Karpas-422 (cell line): ENCODE results near the gene SHBG. TPM values are rescaled to one million over a fixed set of nuclear protein-coding genes. Genes with fewer than 3 reads are reported as not detected.

Experiments used
- DNase-seq: peaks from one replicate; pipeline ENCODE4 v3.0.0-alpha.2; 2015
- H2AFZ ChIP-seq: fragments of 200-600 bp; sonication (generic); 2 replicates; pipeline ENCODE4 v1.6.1; 2014; ENCODE audit warnings: antibody characterized with exemption, low read length, mixed read lengths
- H3K27ac ChIP-seq: fragments of 200-600 bp; sonication (generic); 2 replicates; pipeline ENCODE4 v1.5.1; 2014; ENCODE audit warnings: mild to moderate bottlenecking, low read length, moderate library complexity
- H3K27me3 ChIP-seq: fragments of 200-600 bp; sonication (generic); 2 replicates; pipeline ENCODE4 v1.6.1; 2014; ENCODE audit warnings: low read length, mixed read lengths
- H3K36me3 ChIP-seq: fragments of 200-600 bp; sonication (generic); 2 replicates; pipeline ENCODE4 v1.6.1; 2014; ENCODE audit warnings: low read length, mixed read lengths; ENCODE audit not compliant: insufficient read depth
- H3K4me1 ChIP-seq: fragments of 200-600 bp; sonication (generic); 2 replicates; pipeline ENCODE4 v1.6.1; 2014; ENCODE audit warnings: mild to moderate bottlenecking, low read length, mixed read lengths
- H3K4me2 ChIP-seq: fragments of 200-600 bp; sonication (generic); 2 replicates; pipeline ENCODE4 v1.6.1; 2014; ENCODE audit warnings: low read length, low read depth, mild to moderate bottlenecking; ENCODE audit not compliant: poor library complexity, severe bottlenecking
- H3K4me3 ChIP-seq: fragments of 200-600 bp; sonication (generic); 2 replicates; pipeline ENCODE4 v1.5.1; 2014; ENCODE audit warnings: mild to moderate bottlenecking, antibody characterized with exemption, low read length, mixed read lengths
- H3K79me2 ChIP-seq: fragments of 200-600 bp; sonication (generic); 2 replicates; pipeline ENCODE4 v1.6.1; 2014; ENCODE audit warnings: mild to moderate bottlenecking, low read length, mixed read lengths
- H3K9ac ChIP-seq: fragments of 200-600 bp; sonication (generic); 2 replicates; pipeline ENCODE4 v1.6.0; 2014; ENCODE audit warnings: low read length
- H3K9me2 ChIP-seq: fragments of 200-600 bp; sonication (generic), shearing (Covaris generic); replicated peaks from 2 replicates; pipeline ENCODE4 v1.6.0; 2014; ENCODE audit warnings: mild to moderate bottlenecking, low read length, moderate library complexity; ENCODE audit not compliant: insufficient read depth
- H3K9me3 ChIP-seq: fragments of 300-700, 200-600 bp; sonication (generic); 2 replicates; pipeline ENCODE4 v1.6.1; 2014; ENCODE audit warnings: low read length, mixed read lengths
- H4K20me1 ChIP-seq: fragments of 200-600 bp; sonication (generic); 2 replicates; pipeline ENCODE4 v1.6.1; 2014; ENCODE audit warnings: mild to moderate bottlenecking, antibody characterized with exemption, low read length, low read depth; ENCODE audit not compliant: insufficient read depth
- total RNA-seq: library from RNA; depleted of rRNA; stranded (reverse); fragments of >200 nt; shearing (Covaris generic); gene quantifications from 2 replicates; pipeline ENCODE4 v1.2.3, GENCODE V29; 2014; ENCODE audit warnings: low replicate concordance; rRNA removed

Gene SHBG, protein sequence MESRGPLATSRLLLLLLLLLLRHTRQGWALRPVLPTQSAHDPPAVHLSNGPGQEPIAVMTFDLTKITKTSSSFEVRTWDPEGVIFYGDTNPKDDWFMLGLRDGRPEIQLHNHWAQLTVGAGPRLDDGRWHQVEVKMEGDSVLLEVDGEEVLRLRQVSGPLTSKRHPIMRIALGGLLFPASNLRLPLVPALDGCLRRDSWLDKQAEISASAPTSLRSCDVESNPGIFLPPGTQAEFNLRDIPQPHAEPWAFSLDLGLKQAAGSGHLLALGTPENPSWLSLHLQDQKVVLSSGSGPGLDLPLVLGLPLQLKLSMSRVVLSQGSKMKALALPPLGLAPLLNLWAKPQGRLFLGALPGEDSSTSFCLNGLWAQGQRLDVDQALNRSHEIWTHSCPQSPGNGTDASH
- total RNA-seq, result 0.58 and 1.2 TPM in 2 replicates

DNA sequence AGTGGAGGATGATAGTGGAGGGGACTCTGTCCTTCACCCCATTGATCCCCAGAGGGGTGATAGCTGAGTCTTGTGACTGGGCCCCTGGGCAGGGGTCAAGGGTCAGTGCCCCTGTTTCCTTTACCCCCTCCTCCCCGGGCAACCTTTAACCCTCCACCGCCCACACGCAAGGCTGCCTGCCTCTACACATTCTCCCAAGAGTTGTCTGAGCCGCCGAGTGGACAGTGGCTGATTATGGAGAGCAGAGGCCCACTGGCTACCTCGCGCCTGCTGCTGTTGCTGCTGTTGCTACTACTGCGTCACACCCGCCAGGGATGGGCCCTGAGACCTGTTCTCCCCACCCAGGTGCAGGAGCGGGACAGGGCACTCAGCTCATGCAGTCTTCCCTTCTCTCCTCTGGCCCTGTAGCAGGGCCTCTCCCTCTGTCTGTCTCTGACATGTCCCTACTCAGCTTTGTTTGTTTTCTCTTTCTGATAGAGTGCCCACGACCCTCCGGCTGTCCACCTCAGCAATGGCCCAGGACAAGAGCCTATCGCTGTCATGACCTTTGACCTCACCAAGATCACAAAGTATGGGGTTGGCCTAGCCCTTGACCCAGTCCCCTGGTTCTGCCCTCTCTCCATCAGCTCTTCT is at the start of gene SHBG:
Gene SHBG (plus strand): TSS at position 197 of the 633 bp plus-strand sequence. CDS start 38 bp downstream, at position 235.
- Histone ChIP-seq H3K9ac (no peak within 1 kb of the TSS; the same call in 1 of the 2 replicates), H3K9me3 (no peaks in the 10 kb centered on the region), H3K9me2 (no peaks in the 10 kb centered on the region), H3K36me3 (no peaks in the 10 kb centered on the region), H3K4me3 (no peak within 1 kb of the TSS), H3K4me1 (peaks cover 9% of the 10 kb centered on the region), H2AFZ (no peak within 1 kb of the TSS), H3K27ac (no peak within 1 kb of the TSS), H3K4me2 (no peak within 1 kb of the TSS), H3K27me3 (no peaks in the 10 kb centered on the region), H4K20me1 (no peaks in the 10 kb centered on the region), H3K79me2 (no peaks in the 10 kb centered on the region)
- no peak for DNase-seq

DNA sequence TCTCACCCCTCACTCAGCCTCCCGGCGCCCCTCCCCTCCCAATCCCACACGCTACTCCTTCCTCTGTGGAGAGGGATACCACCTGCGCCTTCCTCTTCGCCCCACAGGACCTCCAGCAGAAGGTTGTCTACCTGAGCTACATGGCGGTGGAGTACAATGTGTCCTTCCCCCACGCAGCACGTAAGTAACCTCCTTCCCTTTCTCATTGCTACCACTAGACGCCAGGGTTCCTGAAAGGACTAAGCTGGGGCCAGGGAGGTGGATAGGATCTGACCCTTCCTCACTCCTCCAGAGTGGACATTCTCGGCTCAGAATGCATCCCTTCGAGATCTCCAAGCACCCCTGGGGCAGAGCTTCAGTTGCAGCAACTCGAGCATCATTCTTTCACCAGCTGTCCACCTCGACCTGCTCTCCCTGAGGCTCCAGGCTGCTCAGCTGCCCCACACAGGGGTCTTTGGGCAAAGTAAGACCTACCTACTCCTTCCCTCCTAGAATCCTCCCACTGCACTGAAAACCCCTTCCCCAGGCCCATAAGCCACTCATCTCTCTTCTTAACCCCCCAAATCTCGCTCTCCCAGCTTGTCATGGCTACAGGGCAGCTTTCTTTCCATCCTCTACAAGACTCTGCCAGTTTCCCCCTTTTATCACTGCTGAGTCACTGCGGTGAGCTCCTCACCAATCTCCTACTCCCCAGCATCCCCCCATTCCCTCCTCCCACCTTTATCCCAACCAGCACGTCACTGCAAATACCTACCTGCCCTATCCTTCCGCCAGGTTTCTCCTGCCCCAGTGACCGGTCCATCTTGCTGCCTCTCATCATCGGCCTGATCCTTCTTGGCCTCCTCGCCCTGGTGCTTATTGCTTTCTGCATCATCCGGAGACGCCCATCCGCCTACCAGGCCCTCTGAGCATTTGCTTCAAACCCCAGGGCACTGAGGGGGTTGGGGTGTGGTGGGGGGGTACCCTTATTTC is 49.0 kb upstream of the SHBG start:
- H3K79me2 ChIP-seq, result peaks cover 13% of the 10 kb centered on the region
- H3K36me3 ChIP-seq, result peaks cover 22% of the 10 kb centered on the region
- H3K9me3 ChIP-seq, result no peaks in the 10 kb centered on the region
- H2AFZ ChIP-seq, result no peak overlapping the region
- no peak overlapping the region for H3K4me3 ChIP-seq
- peaks cover 15% of the 10 kb centered on the region for H4K20me1 ChIP-seq
- no peak for DNase-seq
- H3K9me2 ChIP-seq, result no peaks in the 10 kb centered on the region
- H3K9ac ChIP-seq, result no peak overlapping the region
- H3K4me1 ChIP-seq, result peaks cover 60% of the 10 kb centered on the region
- H3K27me3 ChIP-seq, result no peaks in the 10 kb centered on the region
- no peak overlapping the region for H3K4me2 ChIP-seq
- H3K27ac ChIP-seq, result no peak overlapping the region

DNA sequence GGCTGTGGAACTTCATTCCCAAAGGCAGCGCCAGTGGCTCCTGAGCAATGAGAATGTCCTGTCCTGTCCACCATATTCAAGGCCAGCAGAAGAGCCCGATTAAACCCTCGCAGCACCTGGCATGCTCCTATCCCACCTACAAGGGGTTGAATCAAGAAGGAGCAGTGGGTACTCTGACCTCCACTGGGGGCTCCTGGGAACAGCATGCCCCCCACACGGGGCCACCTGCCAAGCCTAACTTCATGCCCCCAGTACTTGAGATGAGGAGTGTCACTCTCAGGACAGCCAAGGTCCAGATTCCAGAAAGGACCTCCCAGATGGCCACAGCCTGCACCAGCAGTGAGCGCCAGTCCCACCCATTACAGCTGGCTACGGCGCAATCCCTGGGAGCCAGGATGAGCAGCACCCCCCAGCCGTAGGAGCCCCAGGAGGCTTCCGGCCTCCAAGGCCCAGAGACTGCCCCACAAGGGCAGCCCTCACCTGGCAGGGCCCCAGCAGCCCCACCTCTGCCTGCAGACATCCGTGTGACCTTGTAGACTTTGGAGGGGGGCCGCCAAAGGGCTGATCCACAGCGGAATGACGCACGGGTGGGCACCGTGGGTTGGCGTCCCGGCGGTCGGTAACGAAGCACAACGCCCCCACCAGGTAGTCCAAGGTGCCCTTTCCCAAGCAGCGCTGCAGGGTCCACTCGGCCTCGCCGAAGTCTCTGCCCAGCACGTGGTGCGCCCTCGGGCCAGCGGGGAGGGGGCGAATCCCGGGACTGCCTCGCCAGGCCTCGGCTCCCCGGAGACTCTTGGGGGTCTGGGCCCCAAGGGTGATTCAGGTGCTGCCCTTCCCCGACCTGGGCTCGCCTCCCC is 47.3 kb upstream of the SHBG start:
- no peaks in the 10 kb centered on the region for H3K9me3 ChIP-seq
- H4K20me1 ChIP-seq, result 0 out of 2 replicates have a peak, but pooled peaks cover 3% of the 10 kb centered on the region
- DNase-seq, result no peak
- H3K4me3 ChIP-seq, result peak overlapping the region; percentile 89; the same call in 1 of the 2 replicates
- peak overlapping the region; percentile 94 for H3K4me2 ChIP-seq
- H3K4me1 ChIP-seq, result peaks cover 43% of the 10 kb centered on the region
- H3K36me3 ChIP-seq, result peaks cover 4% of the 10 kb centered on the region; the same call in 1 of the 2 replicates
- H3K79me2 ChIP-seq, result peaks cover 16% of the 10 kb centered on the region
- H3K27ac ChIP-seq, result no peak overlapping the region; the same call in 1 of the 2 replicates
- no peaks in the 10 kb centered on the region for H3K27me3 ChIP-seq
- H3K9me2 ChIP-seq, result no peaks in the 10 kb centered on the region
- no peak overlapping the region for H2AFZ ChIP-seq
- peak overlapping the region; percentile 87; the same call in 1 of the 2 replicates for H3K9ac ChIP-seq

DNA sequence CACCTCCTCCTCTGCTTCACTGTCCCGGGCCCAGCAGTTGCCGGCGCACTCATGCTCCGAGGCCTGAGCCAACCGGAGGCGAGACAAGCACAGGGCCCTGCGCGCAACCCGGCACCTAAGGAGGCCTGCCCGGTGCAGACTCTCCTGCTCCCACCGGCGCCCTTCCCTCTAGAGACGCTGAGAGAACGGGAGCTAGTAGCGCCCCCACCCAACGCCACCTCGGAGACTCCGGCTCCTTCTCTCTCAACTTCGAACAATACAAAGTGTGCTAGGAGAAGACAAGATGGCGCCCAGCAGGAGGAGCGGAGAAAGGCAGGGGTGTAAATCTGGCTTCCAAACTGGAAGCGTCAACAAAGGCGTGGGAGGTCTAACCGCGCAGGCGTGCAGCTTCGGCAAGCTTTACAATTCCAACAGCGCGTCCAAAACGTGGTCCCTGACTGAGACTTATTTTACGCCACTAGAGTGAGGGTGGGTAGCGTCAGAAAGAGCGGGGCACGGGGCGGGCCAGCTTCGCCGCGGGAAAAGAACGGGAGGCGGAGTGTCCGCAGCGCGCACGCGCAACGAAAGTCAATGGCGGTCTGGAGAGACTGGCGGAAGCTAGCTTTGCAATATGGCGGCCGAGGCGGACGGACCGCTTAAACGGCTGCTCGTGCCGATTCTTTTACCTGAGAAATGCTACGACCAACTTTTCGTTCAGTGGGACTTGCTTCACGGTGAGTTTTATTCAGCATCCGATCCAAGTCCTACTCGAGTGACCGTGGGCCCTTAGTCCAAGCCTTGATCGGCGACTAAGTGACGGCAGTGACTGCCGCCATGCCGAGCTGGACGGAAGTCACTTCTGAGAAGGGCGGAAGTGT is 46.5 kb upstream of the SHBG start, which contains the start of gene MPDU1:
Gene MPDU1 (plus strand): TSS at position 600 of the 857 bp plus-strand sequence. CDS start 11 bp downstream, at position 611.
- peak within 1 kb of the TSS; percentile 89 for H3K4me3 ChIP-seq
- peaks cover 36% of the 10 kb centered on the region for H3K4me1 ChIP-seq
- H3K9ac ChIP-seq, result peak within 1 kb of the TSS; percentile 87
- H3K9me2 ChIP-seq, result no peaks in the 10 kb centered on the region
- H3K36me3 ChIP-seq, result no peaks in the 10 kb centered on the region
- no peaks in the 10 kb centered on the region for H3K9me3 ChIP-seq
- H4K20me1 ChIP-seq, result no peaks in the 10 kb centered on the region
- peak within 1 kb of the TSS; percentile 51; the same call in 1 of the 2 replicates for H2AFZ ChIP-seq
- H3K27ac ChIP-seq, result peak within 1 kb of the TSS; percentile 89
- H3K27me3 ChIP-seq, result no peaks in the 10 kb centered on the region
- H3K4me2 ChIP-seq, result peak within 1 kb of the TSS; percentile 94
- peak; percentile 98 for DNase-seq
- H3K79me2 ChIP-seq, result peaks cover 16% of the 10 kb centered on the region

DNA sequence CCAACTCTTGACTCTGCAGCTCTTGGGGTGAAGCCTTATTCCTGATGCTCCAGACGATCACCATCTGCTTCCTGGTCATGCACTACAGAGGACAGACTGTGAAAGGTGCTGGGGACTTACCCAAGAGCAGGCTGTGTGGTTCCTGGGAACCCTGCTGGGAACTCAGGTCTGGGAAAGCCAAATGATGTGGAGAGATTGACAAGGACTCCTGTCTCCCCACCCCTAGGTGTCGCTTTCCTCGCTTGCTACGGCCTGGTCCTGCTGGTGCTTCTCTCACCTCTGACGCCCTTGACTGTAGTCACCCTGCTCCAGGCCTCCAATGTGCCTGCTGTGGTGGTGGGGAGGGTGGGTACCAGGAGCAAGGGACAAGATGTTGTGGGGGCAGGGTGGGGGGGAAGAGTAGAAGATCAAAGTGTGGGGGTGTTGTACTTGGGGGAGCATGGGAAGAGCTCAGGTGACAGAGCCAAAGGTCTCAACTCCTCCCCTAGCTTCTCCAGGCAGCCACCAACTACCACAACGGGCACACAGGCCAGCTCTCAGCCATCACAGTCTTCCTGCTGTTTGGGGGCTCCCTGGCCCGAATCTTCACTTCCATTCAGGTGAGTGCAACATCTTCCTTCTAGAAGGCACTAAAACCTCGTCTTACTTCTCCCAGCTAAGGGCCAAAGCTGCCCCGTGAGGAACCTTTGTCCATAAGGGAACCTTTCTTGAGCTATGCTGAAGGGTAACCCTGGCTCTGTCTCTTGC is 43.1 kb upstream of the SHBG start:
- H3K9ac ChIP-seq, result no peak overlapping the region
- no peaks in the 10 kb centered on the region for H4K20me1 ChIP-seq
- H3K4me3 ChIP-seq, result no peak overlapping the region
- no peaks in the 10 kb centered on the region for H3K27me3 ChIP-seq
- peaks cover 21% of the 10 kb centered on the region for H3K4me1 ChIP-seq
- H3K9me3 ChIP-seq, result no peaks in the 10 kb centered on the region
- peaks cover 16% of the 10 kb centered on the region for H3K79me2 ChIP-seq
- no peak overlapping the region for H2AFZ ChIP-seq
- H3K36me3 ChIP-seq, result peaks cover 3% of the 10 kb centered on the region; the same call in 1 of the 2 replicates
- H3K27ac ChIP-seq, result no peak overlapping the region
- no peak overlapping the region for H3K4me2 ChIP-seq
- DNase-seq, result peak; percentile 86
- no peaks in the 10 kb centered on the region for H3K9me2 ChIP-seq

DNA sequence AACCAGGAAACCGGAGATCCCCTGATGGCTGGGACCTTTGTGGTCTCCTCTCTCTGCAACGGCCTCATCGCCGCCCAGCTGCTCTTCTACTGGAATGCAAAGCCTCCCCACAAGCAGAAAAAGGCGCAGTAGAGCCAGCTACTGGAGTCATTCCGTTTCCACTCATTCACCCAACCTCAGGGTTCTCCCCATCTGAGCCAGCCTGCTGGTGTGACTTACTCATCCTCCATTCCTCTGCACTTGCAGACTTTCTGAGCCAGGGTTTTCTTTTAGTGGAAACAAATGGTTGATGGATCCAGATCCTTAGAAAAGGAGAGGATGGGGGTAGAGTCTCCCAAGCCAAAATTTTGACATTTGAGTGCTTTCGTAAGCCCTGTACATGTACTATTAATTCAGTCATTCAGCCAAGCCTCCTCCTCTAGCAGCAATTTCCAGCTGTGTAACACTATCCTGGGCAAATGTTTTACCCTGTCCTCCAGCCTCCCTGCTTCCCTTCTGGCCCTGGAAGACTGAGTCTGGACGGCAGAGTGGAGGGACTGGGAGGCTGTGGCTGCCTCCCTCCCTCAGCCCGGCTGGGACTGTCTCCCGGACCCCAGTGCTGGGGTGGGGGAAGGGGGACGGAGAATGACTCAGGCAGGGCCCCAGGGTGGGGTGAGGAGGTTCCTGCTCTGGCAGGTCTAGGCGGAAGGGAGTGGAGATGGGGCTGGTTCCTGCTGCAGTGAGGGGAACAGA is 42.3 kb upstream of the SHBG start:
- Histone ChIP-seq H3K4me3 (no peak overlapping the region), H3K9me2 (no peaks in the 10 kb centered on the region), H2AFZ (no peak overlapping the region), H4K20me1 (no peaks in the 10 kb centered on the region), H3K4me2 (no peak overlapping the region), H3K4me1 (peaks cover 19% of the 10 kb centered on the region), H3K79me2 (peaks cover 16% of the 10 kb centered on the region), H3K9me3 (no peaks in the 10 kb centered on the region), H3K27me3 (no peaks in the 10 kb centered on the region), H3K36me3 (peaks cover 7% of the 10 kb centered on the region; the same call in 1 of the 2 replicates), H3K9ac (no peak overlapping the region), H3K27ac (no peak overlapping the region)
- DNase-seq, result no peak
